HEK293 (cell line): ENCODE data around the gene MAML3.

Experiments
- CTCF ChIA-PET: fragments of 350-600 bp; formaldehyde crosslinking; extraction: SDS; loops from one replicate; lab custom pipeline; 2021; ENCODE audit warnings: antibody characterized with exemption; lab: Yijun Ruan, JAX
- POLR2A ChIA-PET: fragments of 300-600 bp; formaldehyde crosslinking; extraction: SDS; loops from one replicate; lab custom pipeline; 2020; ENCODE audit warnings: antibody characterized with exemption, inconsistent platforms; lab: Yijun Ruan, JAX
- H3K27ac ChIP-seq: fragments of 200-500 bp; sonication (Bioruptor generic); 2 replicates; pipeline ENCODE4 v1.5.1; 2014; ENCODE audit warnings: low read depth, low read length, control low read depth, inconsistent platforms; ENCODE audit errors: extremely low read depth
- H3K36me3 ChIP-seq, 2 experiments: fragments of 200-500 bp in 1 of 2; sonication (Bioruptor generic) in 1 of 2; 1 replicate in 1 of 2; 2 replicates in 1 of 2; pipeline ENCODE4 v1.5.1; 2014 to 2017; ENCODE audit warnings: inconsistent platforms in 2 of 2, low read length in 2 of 2; ENCODE audit not compliant: control insufficient read depth in 2 of 2, insufficient read depth in 1 of 2
- H3K4me1 ChIP-seq: fragments of 200-500 bp; sonication (Bioruptor generic); 2 replicates; pipeline ENCODE4 v1.5.1; 2014; ENCODE audit warnings: mild to moderate bottlenecking, low read length, inconsistent platforms; ENCODE audit not compliant: control insufficient read depth, insufficient read depth
- H3K4me3 ChIP-seq: 2 replicates; pipeline ENCODE4 v1.5.1; 2011; ENCODE audit warnings: low read depth, mild to moderate bottlenecking, control low read depth, low read length, moderate library complexity
- H3K9me3 ChIP-seq: fragments of 200-500 bp; sonication (Bioruptor generic); 2 replicates; pipeline ENCODE4 v1.5.1; 2014; ENCODE audit warnings: low read depth, low read length, inconsistent platforms; ENCODE audit not compliant: control insufficient read depth, insufficient read depth
- AEBP2 ChIP-seq: fragments of 450-650 bp; formaldehyde crosslinking; IDR thresholded peaks from 2 replicates; pipeline ENCODE4 v1.5.1; 2016; ENCODE audit warnings: missing biosample characterization, missing genetic modification characterization, borderline replicate concordance
- BCL6B ChIP-seq: fragments of 450-650 bp; formaldehyde crosslinking; IDR thresholded peaks from 2 replicates; pipeline ENCODE4 v1.5.1; 2017; ENCODE audit warnings: missing biosample characterization, missing genetic modification characterization
- GLIS2 ChIP-seq: fragments of 450-650 bp; formaldehyde crosslinking; IDR thresholded peaks from 2 replicates; pipeline ENCODE4 v1.5.1; 2016; ENCODE audit warnings: missing biosample characterization, missing genetic modification characterization
- KLF9 ChIP-seq: fragments of 450-650 bp; formaldehyde crosslinking; IDR thresholded peaks from 2 replicates; pipeline ENCODE4 v1.5.1; 2016; ENCODE audit warnings: missing biosample characterization, missing genetic modification characterization, low read depth
- PRDM6 ChIP-seq: fragments of 450-650 bp; formaldehyde crosslinking; IDR thresholded peaks from 2 replicates; pipeline ENCODE4 v1.5.1; 2017; ENCODE audit warnings: missing biosample characterization, missing genetic modification characterization
- SP2 ChIP-seq: fragments of 450-650 bp; formaldehyde crosslinking; IDR thresholded peaks from 2 replicates; pipeline ENCODE4 v1.5.1; 2016; ENCODE audit warnings: missing biosample characterization, missing genetic modification characterization
- ZBTB20 ChIP-seq: fragments of 450-650 bp; formaldehyde crosslinking; IDR thresholded peaks from 2 replicates; pipeline ENCODE4 v1.5.1; 2016; ENCODE audit warnings: missing biosample characterization, missing genetic modification characterization
- ZBTB26 ChIP-seq: fragments of 450-650 bp; formaldehyde crosslinking; optimal IDR thresholded peaks from 2 replicates; pipeline ENCODE3; 2016; ENCODE audit warnings: missing biosample characterization, mild to moderate bottlenecking, missing genetic modification characterization
- ZBTB7A ChIP-seq: fragments of 450-650 bp; formaldehyde crosslinking; IDR thresholded peaks from 2 replicates; pipeline ENCODE4 v1.5.1; 2016; ENCODE audit warnings: low read depth, missing biosample characterization, missing genetic modification characterization
- ZEB2 ChIP-seq: fragments of 450-650 bp; formaldehyde crosslinking; IDR thresholded peaks from 2 replicates; pipeline ENCODE4 v1.5.1; 2016; ENCODE audit warnings: missing biosample characterization, missing genetic modification characterization
- ZFP37 ChIP-seq: fragments of 450-650 bp; formaldehyde crosslinking; IDR thresholded peaks from 2 replicates; pipeline ENCODE4 v1.5.1; 2016; ENCODE audit warnings: missing biosample characterization, missing genetic modification characterization
- ZNF133 ChIP-seq: fragments of 450-650 bp; formaldehyde crosslinking; IDR thresholded peaks from 2 replicates; pipeline ENCODE4 v1.5.1; 2016; ENCODE audit warnings: missing biosample characterization, missing genetic modification characterization
- ZNF148 ChIP-seq: fragments of 450-650 bp; formaldehyde crosslinking; IDR thresholded peaks from 2 replicates; pipeline ENCODE4 v1.5.0; 2017; ENCODE audit warnings: missing biosample characterization, missing genetic modification characterization, borderline replicate concordance
- ZNF24 ChIP-seq: fragments of 450-650 bp; formaldehyde crosslinking; IDR thresholded peaks from 2 replicates; pipeline ENCODE4 v1.5.1; 2016; ENCODE audit warnings: missing biosample characterization, missing genetic modification characterization
- ZNF335 ChIP-seq: fragments of 450-650 bp; formaldehyde crosslinking; conservative IDR thresholded peaks from 2 replicates; pipeline ENCODE4 v1.5.1; 2016; ENCODE audit warnings: missing biosample characterization, missing genetic modification characterization
- ZNF341 ChIP-seq: fragments of 450-650 bp; formaldehyde crosslinking; IDR thresholded peaks from 2 replicates; pipeline ENCODE4; 2016; ENCODE audit warnings: low read depth, missing biosample characterization, missing genetic modification characterization
- ZNF398 ChIP-seq: fragments of 450-650 bp; formaldehyde crosslinking; IDR thresholded peaks from 2 replicates; pipeline ENCODE4 v1.5.1; 2017; ENCODE audit warnings: missing biosample characterization, missing genetic modification characterization
- ZNF521 ChIP-seq: fragments of 450-650 bp; formaldehyde crosslinking; IDR thresholded peaks from 2 replicates; pipeline ENCODE4 v1.5.1; 2017; ENCODE audit warnings: missing biosample characterization, mild to moderate bottlenecking, missing genetic modification characterization
- ZNF544 ChIP-seq: fragments of 450-650 bp; formaldehyde crosslinking; IDR thresholded peaks from 2 replicates; pipeline ENCODE4 v1.5.0; 2017; ENCODE audit warnings: missing biosample characterization, missing genetic modification characterization
- ZNF561 ChIP-seq: fragments of 450-650 bp; IDR thresholded peaks from 2 replicates; pipeline ENCODE4 v1.5.1; 2018; ENCODE audit warnings: missing biosample characterization, missing genetic modification characterization, borderline replicate concordance
- ZNF610 ChIP-seq: fragments of 450-650 bp; formaldehyde crosslinking; IDR thresholded peaks from 2 replicates; pipeline ENCODE4 v1.5.1; 2016; ENCODE audit warnings: missing biosample characterization, missing genetic modification characterization, borderline replicate concordance
- ZNF639 ChIP-seq: fragments of 450-650 bp; formaldehyde crosslinking; IDR thresholded peaks from 2 replicates; pipeline ENCODE4 v1.5.1; 2016; ENCODE audit warnings: missing biosample characterization, missing genetic modification characterization
- ZNF777 ChIP-seq: fragments of 450-650 bp; formaldehyde crosslinking; IDR thresholded peaks from 2 replicates; pipeline ENCODE4 v1.5.1; 2017; ENCODE audit warnings: missing biosample characterization, missing genetic modification characterization, borderline replicate concordance
- ZNF785 ChIP-seq: fragments of 450-650 bp; formaldehyde crosslinking; IDR thresholded peaks from 2 replicates; pipeline ENCODE4 v1.5.1; 2016; ENCODE audit warnings: missing biosample characterization, missing genetic modification characterization
- ZXDB ChIP-seq: fragments of 450-650 bp; formaldehyde crosslinking; IDR thresholded peaks from 2 replicates; pipeline ENCODE4 v1.5.1; 2016; ENCODE audit warnings: missing biosample characterization, missing genetic modification characterization

MAML3 gene

GRCh38 chr4:140152013-140152703 lies 1.8 kb downstream of the MAML3 start (continued):
- no peak for TF ChIP-seq ZNF639 (tag by site-specific recombination)
- no peak for TF ChIP-seq ZNF785 (tag by site-specific recombination)
- peak; percentile 76; the same call in 1 of the 2 replicates for TF ChIP-seq ZNF341
- TF ChIP-seq ZNF561 (tag by site-specific recombination): no peak
- peak; percentile 79; the same call in 1 of the 2 replicates for TF ChIP-seq ZNF610 (tag by site-specific recombination)
- TF ChIP-seq AEBP2: no peak
- TF ChIP-seq ZEB2: no peak; the same call in 1 of the 2 replicates
- TF ChIP-seq ZNF24: no peak
- peak; percentile 75 for TF ChIP-seq ZNF398 (tag by site-specific recombination)
- peak; percentile 15; the same call in 1 of the 2 replicates for TF ChIP-seq ZXDB (tag by site-specific recombination)
- TF ChIP-seq ZBTB26 (tag by site-specific recombination): peak; percentile 83
- no peak for TF ChIP-seq BCL6B (tag by site-specific recombination)
- no peak for TF ChIP-seq PRDM6
- no peak for TF ChIP-seq ZNF133 (tag by site-specific recombination)
- 0 out of 2 replicates have a peak, but pooled peaks have one; percentile 42 for TF ChIP-seq ZFP37
- TF ChIP-seq, all 188 proteins: peak for 21

GRCh38 chr4:140151699-140152012 lies 2.3 kb downstream of the MAML3 start:
- CTCF ChIA-PET: no interaction called here
- H3K27ac ChIP-seq: peak overlapping the region; percentile 99
- POLR2A ChIA-PET: interaction anchor here (0.6 to 2.1 kb wide), 3 partner anchors 34 to 402 kb away, joined by 3 to 6 read pairs (median 5); no protein-coding TSS in a partner anchor
- no peak for TF ChIP-seq ZBTB7A (tag by site-specific recombination)
- TF ChIP-seq ZBTB20 (tag by site-specific recombination): 0 out of 2 replicates have a peak, but pooled peaks have one; percentile 7
- TF ChIP-seq KLF9 (tag by site-specific recombination): peak; percentile 41; the same call in 1 of the 2 replicates
- no peak for TF ChIP-seq ZNF544 (tag by site-specific recombination)
- peak; percentile 54 for TF ChIP-seq SP2 (tag by site-specific recombination)
- no peak for TF ChIP-seq ZNF521 (tag by site-specific recombination)
- peak; percentile 65 for TF ChIP-seq GLIS2 (tag by site-specific recombination)
- TF ChIP-seq ZNF777: no peak
- TF ChIP-seq ZNF335 (tag by site-specific recombination): peak; percentile 34; the same call in 1 of the 2 replicates
- no peak for TF ChIP-seq ZNF148 (tag by site-specific recombination)

More at GRCh38 chr4:140151699-140152012, 2.3 kb downstream of the MAML3 start:
- Histone ChIP-seq H3K4me3 (peak overlapping the region; percentile 64), H3K9me3 (no peaks in the 10 kb centered on the region), H3K4me1 (peaks cover 3% of the 10 kb centered on the region; the same call in 1 of the 2 replicates), H3K36me3 (no peaks in the 10 kb centered on the region)
